Breast epithelium (tissue), 3 donors: Measurements from ENCODE around the gene DNAJC3.

ENCODE experiments used
- CTCF ChIP-seq, 3 donors: fragments of 450-650 bp; IDR thresholded peaks; one replicate each; pipeline ENCODE4 v1.5.1; 2016 to 2017; ENCODE audit warnings: antibody characterized with exemption in 3 of 3, mild to moderate bottlenecking in 3 of 3, moderate library complexity in 3 of 3
- POLR2A ChIP-seq: fragments of 450-650 bp; IDR thresholded peaks from one replicate; pipeline ENCODE4 v1.6.1; 2016; ENCODE audit warnings: antibody characterized with exemption, mild to moderate bottlenecking, moderate library complexity

DNA sequence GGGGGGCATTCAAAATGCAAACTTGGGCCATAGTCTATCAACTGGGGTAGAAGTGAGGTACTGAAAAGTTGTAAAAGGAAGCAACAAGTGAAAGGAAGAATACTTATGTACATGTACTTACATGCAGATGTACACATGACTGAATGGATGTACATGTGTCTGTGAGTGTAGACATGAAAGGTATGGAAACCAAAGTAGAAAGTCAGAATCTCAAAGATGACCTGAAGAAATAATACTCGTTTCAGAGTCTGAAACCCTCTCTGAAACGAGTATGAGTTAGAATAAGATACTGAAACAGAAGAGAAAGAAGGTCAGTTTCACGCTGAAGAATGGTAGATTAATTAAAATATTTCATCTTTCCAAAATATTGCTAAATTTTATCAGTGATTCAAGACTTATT, 46.3 kb upstream of the DNAJC3 start:
- TF ChIP-seq CTCF (IDR thresholded peaks at IDR 0.05) (no peak), POLR2A (no peak)
